HFFc6 (cell line): Measurements from ENCODE around the gene STXBP6. TPM values are rescaled to one million over a fixed set of nuclear protein-coding genes. Genes with fewer than 3 reads are reported as not detected.

Experiments
- DNase-seq: peaks from one replicate; pipeline ENCODE4 v3.0.0-alpha.2; 2018
- H3K27ac Mint-ChIP-seq: 2 replicates; pipeline ENCODE4 v1.8.0; 2020; ENCODE audit warnings: mild to moderate bottlenecking, mixed read lengths
- H3K27me3 Mint-ChIP-seq: 2 replicates; pipeline ENCODE4 v1.8.0; 2021; ENCODE audit warnings: mild to moderate bottlenecking, moderate library complexity, mixed read lengths; ENCODE audit not compliant: insufficient read depth
- H3K36me3 Mint-ChIP-seq: 2 replicates; pipeline ENCODE4 v1.8.0; 2021; ENCODE audit warnings: low read depth, mixed read lengths
- H3K4me1 Mint-ChIP-seq: 2 replicates; pipeline ENCODE4 v1.8.0; 2020; ENCODE audit warnings: low read depth, mixed read lengths
- H3K4me3 Mint-ChIP-seq: 2 replicates; pipeline ENCODE4 v1.8.0; 2020; ENCODE audit warnings: mild to moderate bottlenecking, moderate library complexity, mixed read lengths
- H3K9me3 Mint-ChIP-seq: 2 replicates; pipeline ENCODE4 v1.8.0; 2020; ENCODE audit warnings: mild to moderate bottlenecking, mixed read lengths
- total RNA-seq, 6 experiments: library from RNA; stranded (reverse); fragmentation: NEBNext Ultra II Directional; extraction: Animal tissue kit (Norgen Biotek cat#: 25700); gene quantifications; 2 replicates in 1 of 6; 3 replicates in 5 of 6; pipeline ENCODE4 v1.2.3, GENCODE V29; 2021
- TF ChIP-seq, protein P1 (sequence below): fragments of 200-600 bp; sonication (generic); IDR thresholded peaks from 2 replicates; pipeline ENCODE4 v1.5.0; 2021; ENCODE audit warnings: antibody characterized with exemption, mild to moderate bottlenecking

Gene STXBP6
- total RNA-seq, 6 experiments from 2014 or later: 15.4 to 17.5 (median 17.0) TPM

DNA sequence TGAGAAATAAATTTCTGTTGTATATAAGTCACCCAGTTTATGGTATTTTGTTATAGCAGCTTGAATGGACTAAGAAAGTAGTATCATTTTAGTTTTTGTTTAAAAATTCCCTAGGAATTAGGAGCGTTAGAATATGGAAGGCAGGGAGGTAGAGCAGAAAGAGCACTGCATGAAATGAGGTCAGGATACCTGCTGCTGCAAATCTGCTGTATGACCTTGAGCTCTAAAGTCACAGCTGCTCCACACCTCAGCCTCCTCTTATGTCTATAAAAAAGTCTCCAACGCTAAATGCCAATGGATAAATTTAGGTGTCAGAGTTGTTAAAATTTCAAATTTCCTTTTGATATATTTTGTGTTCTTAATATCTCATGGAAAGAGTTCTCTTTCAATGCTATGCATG is 235.0 kb downstream of the STXBP6 start:
- H3K27ac Mint-ChIP-seq: no peak overlapping the region
- no peaks in the 10 kb centered on the region for H3K9me3 Mint-ChIP-seq
- TF ChIP-seq, protein P1, sequence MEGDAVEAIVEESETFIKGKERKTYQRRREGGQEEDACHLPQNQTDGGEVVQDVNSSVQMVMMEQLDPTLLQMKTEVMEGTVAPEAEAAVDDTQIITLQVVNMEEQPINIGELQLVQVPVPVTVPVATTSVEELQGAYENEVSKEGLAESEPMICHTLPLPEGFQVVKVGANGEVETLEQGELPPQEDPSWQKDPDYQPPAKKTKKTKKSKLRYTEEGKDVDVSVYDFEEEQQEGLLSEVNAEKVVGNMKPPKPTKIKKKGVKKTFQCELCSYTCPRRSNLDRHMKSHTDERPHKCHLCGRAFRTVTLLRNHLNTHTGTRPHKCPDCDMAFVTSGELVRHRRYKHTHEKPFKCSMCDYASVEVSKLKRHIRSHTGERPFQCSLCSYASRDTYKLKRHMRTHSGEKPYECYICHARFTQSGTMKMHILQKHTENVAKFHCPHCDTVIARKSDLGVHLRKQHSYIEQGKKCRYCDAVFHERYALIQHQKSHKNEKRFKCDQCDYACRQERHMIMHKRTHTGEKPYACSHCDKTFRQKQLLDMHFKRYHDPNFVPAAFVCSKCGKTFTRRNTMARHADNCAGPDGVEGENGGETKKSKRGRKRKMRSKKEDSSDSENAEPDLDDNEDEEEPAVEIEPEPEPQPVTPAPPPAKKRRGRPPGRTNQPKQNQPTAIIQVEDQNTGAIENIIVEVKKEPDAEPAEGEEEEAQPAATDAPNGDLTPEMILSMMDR: no peak
- no peaks in the 10 kb centered on the region for H3K36me3 Mint-ChIP-seq
- H3K27me3 Mint-ChIP-seq: no peaks in the 10 kb centered on the region; the same call in none of the 2 replicates
- DNase-seq: no peak
- H3K4me3 Mint-ChIP-seq: no peak overlapping the region
- H3K4me1 Mint-ChIP-seq: peaks cover 13% of the 10 kb centered on the region

DNA sequence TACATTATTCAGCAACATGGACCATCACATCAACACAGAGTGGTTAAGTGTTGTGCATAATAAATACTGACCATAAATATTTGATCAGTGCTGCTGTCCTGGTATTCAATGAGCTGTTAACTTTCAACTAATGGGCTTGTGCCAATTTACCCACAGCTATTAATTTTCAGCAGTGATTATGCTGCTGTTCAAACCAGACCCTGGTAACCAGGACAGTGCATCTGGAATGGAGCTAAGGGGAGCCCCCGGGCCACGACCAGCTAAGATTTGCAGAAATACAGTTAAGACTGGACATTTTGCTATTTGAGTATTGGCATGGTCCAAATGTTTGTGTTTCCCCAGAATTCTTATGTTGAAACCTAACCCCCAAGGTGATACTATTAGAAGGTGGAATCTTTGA is 235.6 kb downstream of the STXBP6 start:
- H3K27ac Mint-ChIP-seq: no peak overlapping the region
- no peaks in the 10 kb centered on the region; the same call in none of the 2 replicates for H3K27me3 Mint-ChIP-seq
- no peaks in the 10 kb centered on the region for H3K36me3 Mint-ChIP-seq
- no peak for DNase-seq
- TF ChIP-seq, protein P1: no peak
- no peak overlapping the region for H3K4me3 Mint-ChIP-seq
- peaks cover 13% of the 10 kb centered on the region for H3K4me1 Mint-ChIP-seq
- H3K9me3 Mint-ChIP-seq: no peaks in the 10 kb centered on the region

DNA sequence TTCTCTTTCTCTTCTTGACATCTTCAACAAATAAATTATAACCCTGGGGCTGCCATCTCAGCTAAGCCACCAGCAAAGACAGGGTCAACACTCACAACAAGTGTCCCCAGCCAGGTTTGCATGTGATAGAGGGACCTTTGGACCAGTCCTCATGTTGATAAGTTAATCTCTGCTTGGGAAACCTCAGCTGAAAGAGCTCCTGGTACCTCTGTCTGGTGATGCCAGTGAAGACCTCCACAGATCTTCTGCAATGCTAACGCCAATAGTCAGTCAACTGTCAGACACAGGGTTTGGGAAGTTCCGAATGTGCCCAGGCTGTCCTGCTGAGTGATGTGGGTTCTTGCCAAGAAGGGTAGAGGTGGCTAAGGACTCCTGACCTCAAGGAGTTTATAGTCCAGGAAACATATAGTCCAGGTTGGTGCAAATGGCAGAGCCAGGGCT is 236.1 kb downstream of the STXBP6 start:
- no peak for DNase-seq
- H3K27ac Mint-ChIP-seq: no peak overlapping the region
- TF ChIP-seq, protein P1: no peak
- no peaks in the 10 kb centered on the region; the same call in none of the 2 replicates for H3K27me3 Mint-ChIP-seq
- H3K36me3 Mint-ChIP-seq: no peaks in the 10 kb centered on the region
- peaks cover 13% of the 10 kb centered on the region for H3K4me1 Mint-ChIP-seq
- no peaks in the 10 kb centered on the region for H3K9me3 Mint-ChIP-seq
- no peak overlapping the region for H3K4me3 Mint-ChIP-seq

DNA sequence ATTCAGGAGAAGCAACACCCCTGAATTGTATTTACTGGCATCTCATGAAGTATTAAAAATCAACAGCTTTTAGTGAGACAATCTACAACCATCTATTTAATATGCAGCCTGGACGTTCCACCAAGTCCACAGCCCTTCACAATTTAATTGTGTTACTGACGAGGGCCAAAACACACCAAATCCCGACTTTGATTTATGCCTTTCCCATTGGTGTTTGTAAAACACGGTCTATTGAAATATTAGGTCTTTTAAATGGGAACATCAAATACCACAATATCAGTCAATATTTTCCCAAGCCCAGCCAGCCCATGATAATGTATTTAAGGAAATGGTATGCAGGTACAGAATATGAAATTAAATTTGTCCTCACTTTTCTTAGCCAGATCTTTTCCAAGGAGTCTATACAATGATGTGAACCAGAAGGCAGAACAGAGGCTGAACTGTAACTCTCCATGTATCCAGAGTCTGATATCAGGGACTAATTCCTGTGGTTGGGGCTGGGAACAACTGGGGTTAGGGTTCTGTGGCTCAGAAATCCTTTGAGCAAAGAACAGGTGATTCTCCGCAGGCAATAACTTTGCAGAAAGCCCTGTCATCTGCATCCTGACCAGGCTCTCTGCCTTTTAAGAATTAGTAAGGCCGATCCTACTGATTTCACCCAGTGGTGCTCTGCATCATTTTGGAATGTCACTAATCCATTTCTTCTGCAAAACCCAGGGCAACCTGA is 236.7 kb downstream of the STXBP6 start:
- Mint-ChIP-seq H3K4me1 (peaks cover 13% of the 10 kb centered on the region), H3K4me3 (no peak overlapping the region), H3K27ac (no peak overlapping the region), H3K9me3 (no peaks in the 10 kb centered on the region), H3K36me3 (no peaks in the 10 kb centered on the region), H3K27me3 (no peaks in the 10 kb centered on the region; the same call in 1 of the 2 replicates)
- DNase-seq: no peak
- TF ChIP-seq, protein P1: no peak

DNA sequence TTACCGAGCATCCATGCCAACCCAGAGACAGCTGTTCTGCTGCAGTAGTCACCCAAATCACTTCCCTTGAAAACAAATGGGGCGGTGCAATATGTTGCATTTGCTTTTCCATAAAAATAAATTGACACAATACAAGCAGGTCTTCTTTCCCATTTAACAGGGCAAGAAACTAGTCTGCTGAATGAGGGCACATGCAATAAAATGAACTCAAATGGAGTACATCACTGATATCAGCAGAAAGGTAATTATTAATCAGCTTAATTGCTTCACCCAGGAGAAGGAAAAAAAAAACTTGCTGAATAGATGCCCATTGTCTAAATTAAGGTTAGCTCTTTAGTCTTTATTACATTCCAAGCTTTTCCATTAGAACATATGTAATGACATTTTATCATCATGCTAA is 240.8 kb downstream of the STXBP6 start:
- TF ChIP-seq, protein P1: no peak
- H3K9me3 Mint-ChIP-seq: no peaks in the 10 kb centered on the region
- H3K27me3 Mint-ChIP-seq: no peaks in the 10 kb centered on the region
- no peak for DNase-seq
- H3K4me3 Mint-ChIP-seq: no peak overlapping the region
- H3K4me1 Mint-ChIP-seq: peaks cover 7% of the 10 kb centered on the region; the same call in 1 of the 2 replicates
- H3K36me3 Mint-ChIP-seq: no peaks in the 10 kb centered on the region
- no peak overlapping the region for H3K27ac Mint-ChIP-seq
